ENCODE measurements around the gene PLEKHA4.

DNA sequence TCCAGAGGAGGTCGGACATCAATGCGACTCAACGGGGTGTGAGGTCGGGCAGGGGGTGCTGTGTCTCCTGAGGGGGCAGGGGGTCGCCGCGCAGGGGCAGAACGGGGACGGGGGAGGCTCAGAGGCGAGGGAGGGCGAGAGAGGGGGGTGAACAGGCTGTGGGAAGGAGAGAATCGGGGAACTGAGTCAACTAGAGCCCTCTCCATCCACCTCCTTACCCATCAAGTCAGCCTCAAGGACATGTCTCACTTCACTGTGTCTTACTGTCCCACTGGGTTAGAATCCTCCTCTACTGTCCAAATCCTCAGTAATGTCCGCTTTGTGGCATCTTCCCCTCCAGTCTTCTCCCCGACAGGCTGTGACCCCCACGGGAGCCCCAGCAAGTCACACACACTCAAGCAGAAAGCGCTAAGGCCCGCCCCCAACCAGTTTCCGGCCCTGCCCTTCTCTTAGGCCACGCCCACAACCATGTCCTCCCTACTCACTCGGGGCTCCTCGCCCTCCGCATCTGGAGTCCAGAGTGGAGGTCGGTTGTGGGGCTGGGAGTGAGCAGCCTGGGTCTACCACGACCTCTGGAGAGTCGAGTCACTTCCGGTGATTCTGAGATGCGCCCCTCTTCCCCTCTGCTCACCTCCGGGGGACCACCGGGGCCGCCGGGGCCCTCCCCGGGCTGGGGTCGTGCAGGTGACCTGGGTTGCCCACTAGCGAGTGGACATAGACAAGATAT lies 9.3 kb downstream of the PLEKHA4 start:
- TF ChIP-seq CTCF (IDR thresholded peaks at IDR 0.05) (no peak), EZH2 (IDR thresholded peaks at IDR 0.05; ENCODE audit: borderline replicate concordance, insufficient read depth, low read depth, low read length, poor library complexity, severe bottlenecking) (no peak)
